Left ventricle myocardium inferior (tissue), 1 donor: ENCODE results near the gene TMEM185B. TPM values are rescaled to one million over a fixed set of nuclear protein-coding genes. Genes with fewer than 3 reads are reported as not detected.

Experiments
- DNase-seq: peaks from one replicate; pipeline ENCODE4 v3.0.0-alpha.2; 2020
- H3K27ac ChIP-seq: fragments of 200-600 bp; replicated peaks from 2 replicates; pipeline ENCODE4 v1.8.0; 2021
- H3K27me3 ChIP-seq: fragments of 200-600 bp; 2 replicates; pipeline ENCODE4 v1.8.0; 2021; ENCODE audit warnings: low read depth
- H3K36me3 ChIP-seq: fragments of 200-600 bp; 2 replicates; pipeline ENCODE4 v1.8.0; 2021
- H3K4me1 ChIP-seq: fragments of 200-600 bp; 2 replicates; pipeline ENCODE4 v1.8.0; 2021
- H3K4me3 ChIP-seq: fragments of 200-600 bp; 2 replicates; pipeline ENCODE4 v1.8.0; 2021; ENCODE audit warnings: mild to moderate bottlenecking, moderate library complexity
- H3K9me3 ChIP-seq: fragments of 200-600 bp; replicated peaks from 2 replicates; pipeline ENCODE4 v1.8.0; 2021
- intact Hi-C: fragments of 100-400 bp; cut with micrococcal nuclease; formaldehyde crosslinking; loops from one replicate; pipeline ENCODE4 v1.11.0; 2022
- total RNA-seq: library from RNA; stranded (reverse); fragmentation: NEBNext Ultra II Directional; extraction: Animal tissue kit (Norgen Biotek cat#: 25700); gene quantifications from one replicate; pipeline ENCODE4 v1.2.1, GENCODE V29; 2021
- TF ChIP-seq, protein P1 (sequence below): fragments of 200-600 bp; IDR thresholded peaks from 2 replicates; pipeline ENCODE4 v1.8.0; 2021; ENCODE audit warnings: antibody characterized with exemption, mild to moderate bottlenecking, borderline replicate concordance
- donor health status: DM: no; HTN: yes; CAD: no; lungs with severe emphysema.

Gene TMEM185B
- total RNA-seq, 1 donor from 2014 or later: 21.0 TPM

DNA sequence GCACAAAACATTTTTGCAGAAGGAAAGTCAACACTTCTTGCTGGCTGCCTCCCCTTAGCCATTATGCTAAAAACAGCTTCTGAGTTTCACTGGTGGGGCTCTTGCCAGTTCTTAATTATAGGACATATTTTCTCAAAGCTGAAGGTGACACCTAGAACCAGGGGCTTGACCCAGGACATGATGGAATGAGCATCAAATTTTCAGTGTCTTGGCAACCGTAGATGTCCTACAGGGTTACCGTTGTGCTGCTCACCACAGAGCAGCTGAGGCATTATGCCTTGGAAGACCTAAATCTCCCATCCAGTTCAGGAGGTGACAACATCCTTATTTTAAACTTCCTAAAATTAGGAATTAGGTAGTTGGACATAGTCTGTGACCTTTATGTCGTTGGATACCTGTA, 46.7 kb downstream of the TMEM185B start:
- no peak overlapping the region for H3K27ac ChIP-seq
- H3K4me3 ChIP-seq: no peak overlapping the region
- no peaks in the 10 kb centered on the region for H3K9me3 ChIP-seq
- H3K36me3 ChIP-seq: no peaks in the 10 kb centered on the region
- H3K27me3 ChIP-seq: no peaks in the 10 kb centered on the region
- DNase-seq: no peak
- H3K4me1 ChIP-seq: peaks cover 13% of the 10 kb centered on the region
- TF ChIP-seq, protein P1, sequence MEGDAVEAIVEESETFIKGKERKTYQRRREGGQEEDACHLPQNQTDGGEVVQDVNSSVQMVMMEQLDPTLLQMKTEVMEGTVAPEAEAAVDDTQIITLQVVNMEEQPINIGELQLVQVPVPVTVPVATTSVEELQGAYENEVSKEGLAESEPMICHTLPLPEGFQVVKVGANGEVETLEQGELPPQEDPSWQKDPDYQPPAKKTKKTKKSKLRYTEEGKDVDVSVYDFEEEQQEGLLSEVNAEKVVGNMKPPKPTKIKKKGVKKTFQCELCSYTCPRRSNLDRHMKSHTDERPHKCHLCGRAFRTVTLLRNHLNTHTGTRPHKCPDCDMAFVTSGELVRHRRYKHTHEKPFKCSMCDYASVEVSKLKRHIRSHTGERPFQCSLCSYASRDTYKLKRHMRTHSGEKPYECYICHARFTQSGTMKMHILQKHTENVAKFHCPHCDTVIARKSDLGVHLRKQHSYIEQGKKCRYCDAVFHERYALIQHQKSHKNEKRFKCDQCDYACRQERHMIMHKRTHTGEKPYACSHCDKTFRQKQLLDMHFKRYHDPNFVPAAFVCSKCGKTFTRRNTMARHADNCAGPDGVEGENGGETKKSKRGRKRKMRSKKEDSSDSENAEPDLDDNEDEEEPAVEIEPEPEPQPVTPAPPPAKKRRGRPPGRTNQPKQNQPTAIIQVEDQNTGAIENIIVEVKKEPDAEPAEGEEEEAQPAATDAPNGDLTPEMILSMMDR: no peak
- intact Hi-C loops: no loop called here

GRCh38 chr2:120174963-120175581, 48.1 kb downstream of the TMEM185B start:
- H3K4me3 ChIP-seq: no peak overlapping the region
- no peak overlapping the region for H3K27ac ChIP-seq
- DNase-seq: no peak
- peaks cover 13% of the 10 kb centered on the region for H3K4me1 ChIP-seq
- no peaks in the 10 kb centered on the region for H3K27me3 ChIP-seq
- H3K9me3 ChIP-seq: no peaks in the 10 kb centered on the region
- H3K36me3 ChIP-seq: peaks cover 5% of the 10 kb centered on the region
- TF ChIP-seq, protein P1: peak; percentile 80
- intact Hi-C loops: loop anchor here (5.0 kb wide), 1 partner anchor 423 kb away; no protein-coding TSS in a partner anchor

Other genes starting within 250 kb of the TMEM185B start
- 9.1 TPM for gene EPB41L5, start 210.3 kb downstream of the TMEM185B start, total RNA-seq
- gene RALB, start 29.5 kb upstream of the TMEM185B start, total RNA-seq: 45.8 TPM
- gene INHBB, start 122.7 kb upstream of the TMEM185B start, total RNA-seq: 3.2 TPM